K562 (cell line): ENCODE data around the gene RWDD3. TPM values are rescaled to one million over a fixed set of nuclear protein-coding genes. Genes with fewer than 3 reads are reported as not detected.

Experiments used
- ATAC-seq: fragments of 200-7000 bp; cut with Tn5 transposase; 3 replicates; pipeline ENCODE4 v1.9.1; 2020; ENCODE audit warnings: moderate library complexity
- BruUV-seq: library from RNA; stranded (reverse); fragments of 400-500 nt; replicated peaks from 2 replicates; lab custom pipeline; 2021; lab: Mats Ljungman, UMichigan
- CTCF ChIA-PET: fragments of 300-600 bp; formaldehyde crosslinking; extraction: SDS; loops from one replicate; lab custom pipeline; 2021; ENCODE audit warnings: low intra/inter-chr PET ratio; lab: Yijun Ruan, JAX
- POLR2A ChIA-PET: fragments of 300-600, 350-650 bp; sonication (Branson Sonifier 250); formaldehyde crosslinking; extraction: SDS; loops from one replicate; lab custom pipeline; 2021; ENCODE audit warnings: antibody characterized with exemption, inconsistent platforms; lab: Yijun Ruan, JAX
- DNase-seq, 4 experiments: peaks; one replicate each; pipeline versions ENCODE4 v3.0.0 to v3.0.0-alpha.2; 2011 to 2018; ENCODE audit warnings: low spot score in 3 of 4, mixed read lengths in 3 of 4; ENCODE audit errors: extremely low read depth in 1 of 4
- FAIRE-seq: peaks from 2 replicates; lab custom pipeline; 2011; peaks lifted over from hg19 to GRCh38; lab: Jason Lieb, UNC
- H2AFZ ChIP-seq: 2 replicates; pipeline ENCODE4 v1.6.0; 2011; ENCODE audit warnings: low read depth, low read length, control low read depth, inconsistent platforms
- H3K27ac ChIP-seq: fragments of 200-600 bp; 3 replicates; pipeline ENCODE4 v1.8.0; 2011; ENCODE audit warnings: low read depth, mild to moderate bottlenecking, control low read depth, inconsistent platforms, low read length, moderate library complexity, mixed read lengths; ENCODE audit errors: extremely low read depth
- H3K27me3 ChIP-seq, 2 experiments: fragments of 300-600 bp in 1 of 2; 2 replicates in 1 of 2; 3 replicates in 1 of 2; pipeline versions ENCODE4 v1.6.0 to v1.8.0; 2011; ENCODE audit warnings: inconsistent platforms in 2 of 2, low read length in 2 of 2, mild to moderate bottlenecking in 1 of 2, mixed read lengths in 1 of 2, moderate library complexity in 1 of 2; ENCODE audit not compliant: control insufficient read depth in 2 of 2, insufficient read depth in 2 of 2
- H3K36me3 ChIP-seq: fragments of 300-600 bp; 3 replicates; pipeline ENCODE4 v1.8.0; 2011; ENCODE audit warnings: mild to moderate bottlenecking, low read length, inconsistent platforms; ENCODE audit not compliant: control insufficient read depth, insufficient read depth
- H3K4me1 ChIP-seq, 2 experiments: fragments of 200-600 bp in 1 of 2; replicated peaks in 1 of 2; 2 replicates in 1 of 2; 3 replicates in 1 of 2; pipeline versions ENCODE4 v1.5.1 to v1.8.0; 2011; ENCODE audit warnings: inconsistent platforms in 2 of 2, low read length in 2 of 2, mild to moderate bottlenecking in 1 of 2, mixed read lengths in 1 of 2, moderate library complexity in 1 of 2; ENCODE audit not compliant: control insufficient read depth in 2 of 2, insufficient read depth in 2 of 2
- H3K4me2 ChIP-seq: 2 replicates; pipeline ENCODE4 v1.6.1; 2011; ENCODE audit warnings: low read length, control low read depth, inconsistent platforms, mixed read lengths; ENCODE audit not compliant: insufficient read depth
- H3K4me3 ChIP-seq: fragments of 200-600 bp; sonication (generic), shearing (Covaris generic); 2 replicates; pipeline ENCODE4 v1.5.1; 2016; ENCODE audit warnings: control low read depth, inconsistent platforms
- H3K79me2 ChIP-seq: fragments of 200-600 bp; 3 replicates; pipeline ENCODE4 v1.8.0; 2011; ENCODE audit warnings: low read length, inconsistent platforms; ENCODE audit not compliant: control insufficient read depth, insufficient read depth
- H3K9ac ChIP-seq, 2 experiments: 2 replicates each; pipeline versions ENCODE4 v1.6.0 to v1.6.1; 2011; ENCODE audit warnings: low read depth in 2 of 2, low read length in 2 of 2, control low read depth in 1 of 2, inconsistent platforms in 1 of 2, mild to moderate bottlenecking in 1 of 2, mixed read lengths in 1 of 2; ENCODE audit not compliant: insufficient read depth in 1 of 2
- H3K9me1 ChIP-seq: one replicate; pipeline ENCODE4 v1.6.0; 2011; ENCODE audit warnings: inconsistent platforms, mild to moderate bottlenecking, low read length, moderate library complexity; ENCODE audit not compliant: control insufficient read depth, insufficient read depth
- H3K9me3 ChIP-seq: replicated peaks from 2 replicates; pipeline ENCODE4 v1.5.1; 2011; ENCODE audit warnings: low read depth, low read length, inconsistent platforms; ENCODE audit not compliant: control insufficient read depth, insufficient read depth
- H4K20me1 ChIP-seq: replicated peaks from 2 replicates; pipeline ENCODE4 v1.6.1; 2011; ENCODE audit warnings: low read length, inconsistent platforms, mixed read lengths; ENCODE audit not compliant: control insufficient read depth, insufficient read depth
- ADNP ChIP-seq: fragments of 200-800 bp; sonication (Bioruptor generic); IDR thresholded peaks from 2 replicates; pipeline ENCODE4 v1.6.1; 2016; ENCODE audit warnings: missing genetic modification characterization, missing compliant biosample characterization
- CCAR2 ChIP-seq: fragments of 200-400 bp; formaldehyde crosslinking; IDR thresholded peaks from 2 replicates; pipeline ENCODE4 v1.6.1; 2017; ENCODE audit warnings: mild to moderate bottlenecking, low read depth, low read length
- CEBPG ChIP-seq, 3 experiments: fragments of 200-800 bp in 1 of 3; sonication (Bioruptor generic) in 1 of 3; sonication (generic) in 1 of 3; formaldehyde crosslinking in 1 of 3; IDR thresholded peaks in 2 of 3; conservative IDR thresholded peaks in 1 of 3; 2 replicates each; pipeline versions ENCODE4 v1.6.1 to v1.8.0; 2016 to 2022; ENCODE audit warnings: missing compliant biosample characterization in 2 of 3, missing genetic modification characterization in 2 of 3, mild to moderate bottlenecking in 1 of 3, missing genetic modification reagents in 1 of 3
- CREBBP ChIP-seq: IDR thresholded peaks from one replicate; pipeline ENCODE4 v1.6.1; 2012; ENCODE audit warnings: low read depth, mild to moderate bottlenecking, control low read depth, inconsistent platforms, low read length
- E2F3 ChIP-seq: fragments of 250-450 bp; sonication (Bioruptor Pico); IDR thresholded peaks from 2 replicates; pipeline ENCODE4 v1.4.0; 2020; ENCODE audit warnings: mild to moderate bottlenecking
- ERF ChIP-seq: fragments of 450-650 bp; formaldehyde crosslinking; IDR thresholded peaks from 2 replicates; pipeline ENCODE4 v1.4.0; 2020; ENCODE audit warnings: mild to moderate bottlenecking, mixed read lengths
- KAT7 ChIP-seq: sonication (generic); formaldehyde crosslinking; IDR thresholded peaks from 2 replicates; pipeline ENCODE4 v1.8.0; 2022; ENCODE audit warnings: missing genetic modification reagents, mild to moderate bottlenecking, borderline replicate concordance
- NEUROD1 ChIP-seq: fragments of 150-350 bp; IDR thresholded peaks from 2 replicates; pipeline ENCODE4 v1.6.1; 2014; ENCODE audit warnings: borderline replicate concordance, low read length, low read depth; ENCODE audit not compliant: partially characterized antibody
- NR2C1 ChIP-seq, 2 experiments: fragments of 450-650 bp; IDR thresholded peaks; 2 replicates each; pipeline ENCODE4 v1.6.1; 2017; ENCODE audit warnings: mild to moderate bottlenecking in 2 of 2, antibody characterized with exemption in 1 of 2, inconsistent platforms in 1 of 2, missing compliant biosample characterization in 1 of 2, missing genetic modification characterization in 1 of 2
- OTX1 ChIP-seq: fragments of 450-650 bp; formaldehyde crosslinking; IDR thresholded peaks from 2 replicates; pipeline ENCODE4 v1.4.0; 2022; ENCODE audit warnings: mild to moderate bottlenecking
- POLR2AphosphoS5 ChIP-seq: IDR thresholded peaks from 2 replicates; pipeline ENCODE4 v1.6.1; 2011; ENCODE audit warnings: mild to moderate bottlenecking, low read depth, low read length, moderate library complexity; ENCODE audit not compliant: control insufficient read depth, insufficient read depth
- SIN3A ChIP-seq, 2 experiments: fragments of 150-350 bp in 1 of 2; IDR thresholded peaks; 2 replicates each; pipeline ENCODE4 v1.6.1; 2011 to 2016; ENCODE audit warnings: borderline replicate concordance in 2 of 2, low read depth in 2 of 2, low read length in 2 of 2, mild to moderate bottlenecking in 2 of 2, moderate library complexity in 2 of 2; ENCODE audit not compliant: control insufficient read depth in 1 of 2
- SLC30A9 ChIP-seq: fragments of 250-450 bp; sonication (Bioruptor Pico); IDR thresholded peaks from 2 replicates; pipeline ENCODE4 v1.8.0; 2022; ENCODE audit warnings: mild to moderate bottlenecking, moderate library complexity
- SRSF9 ChIP-seq: fragments of 200-400 bp; formaldehyde crosslinking; IDR thresholded peaks from 2 replicates; pipeline ENCODE4 v1.6.1; 2017; ENCODE audit warnings: low read depth, low read length, borderline replicate concordance
- YBX1 ChIP-seq: fragments of 450-650 bp; IDR thresholded peaks from 2 replicates; pipeline ENCODE4 v1.7.1; 2016; ENCODE audit warnings: mild to moderate bottlenecking
- ZNF23 ChIP-seq: fragments of 250-450 bp; sonication (Bioruptor Pico); IDR thresholded peaks from 2 replicates; pipeline ENCODE4 v1.4.0; 2020; ENCODE audit warnings: mild to moderate bottlenecking
- ZSCAN32 ChIP-seq: fragments of 450-650 bp; formaldehyde crosslinking; IDR thresholded peaks from 2 replicates; pipeline ENCODE4 v1.4.0; 2020; ENCODE audit warnings: mild to moderate bottlenecking, moderate library complexity
- WGBS: fragments of 100-300 bp; shearing (Covaris generic); methylation state at CpG from one replicate; pipeline ENCODE4 v1.1.6; 2016; ENCODE audit warnings: low coverage, mixed read lengths; ENCODE audit not compliant: insufficient coverage; ENCODE audit errors: missing lambda C conversion rate; 5-methylcytosine and 5-hydroxymethylcytosine counted together
- in situ Hi-C: fragments of 300-500 bp; cut with MboI; formaldehyde crosslinking; loops from 4 replicates; pipeline ENCODE4 v1.15.0; 2018; ENCODE audit warnings: inconsistent platforms, mixed read lengths
- intact Hi-C: fragments of 100-400 bp; cut with micrococcal nuclease; formaldehyde crosslinking; loops from 2 replicates; pipeline ENCODE4 v1.14.2; 2022
- polyA plus RNA-seq, 8 experiments: library from polyadenylated mRNA; depleted of rRNA in 4 of 8; stranded (reverse) in 5 of 8; unstranded in 3 of 8; fragments of >200 nt; fragmentation: Nextera tagmentation in 2 of 8; fragmentation: Illumina TruSeq in 1 of 8; extraction: Ambion mirVana in 2 of 8; extraction: Trizol in 1 of 8; gene quantifications; 2 replicates each; pipeline versions ENCODE4 v1.2.1 to v1.2.3, GENCODE V29; 2011 to 2014; ENCODE audit warnings: inconsistent platforms in 1 of 8, missing spikeins in 1 of 8
- total RNA-seq, 7 experiments: library from RNA; depleted of rRNA in 6 of 7; stranded (reverse); fragments of >200 nt in 6 of 7; fragmentation: Illumina TruSeq in 2 of 7; extraction: Trizol in 2 of 7; gene quantifications; 2 replicates each; pipeline versions ENCODE4 v1.2.1 to v1.2.3, GENCODE V29; 2011 to 2021; ENCODE audit warnings: low replicate concordance in 1 of 7
- TF ChIP-seq, protein P1 (sequence below): fragments of 250-450 bp; sonication (Bioruptor Pico); IDR thresholded peaks from 2 replicates; pipeline ENCODE4 v1.9.0; 2021; ENCODE audit warnings: mild to moderate bottlenecking, inconsistent platforms
- TF ChIP-seq, protein P2 (sequence below): sonication (generic); formaldehyde crosslinking; IDR thresholded peaks from 2 replicates; pipeline ENCODE4 v1.9.0; 2022; ENCODE audit warnings: mild to moderate bottlenecking, missing genetic modification reagents
- TF ChIP-seq, protein P3 (sequence below): fragments of 450-650 bp; formaldehyde crosslinking; conservative IDR thresholded peaks from 2 replicates; pipeline ENCODE4 v1.4.0; 2022; ENCODE audit warnings: mild to moderate bottlenecking, missing genetic modification characterization

RWDD3 gene
- total and polyA plus RNA-seq, 9 of the 15 experiments (the other 6 are each of a cell fraction or from before 2014, with no cell fraction given) = 21.6 to 65.0 (median 34.9) TPM

DNA sequence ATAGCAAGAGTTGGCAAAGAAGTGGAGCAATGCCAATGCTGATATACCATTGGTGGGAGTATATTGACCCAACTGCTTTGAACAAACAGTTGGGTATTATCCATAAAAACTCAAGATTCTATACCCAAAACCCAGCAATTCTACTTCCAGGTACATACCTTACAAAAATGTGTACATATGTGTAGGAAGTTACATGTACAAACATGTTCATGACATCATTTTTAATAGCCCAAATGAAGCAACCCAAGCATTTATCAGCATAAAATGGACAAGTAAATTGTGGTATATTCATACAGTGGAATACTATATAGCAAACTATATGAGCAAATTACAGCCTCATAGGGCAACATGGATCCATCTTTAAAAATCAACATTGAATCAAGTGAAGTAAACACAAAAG, 20.9 kb downstream of the RWDD3 start (continued):
- no peak for TF ChIP-seq KAT7 (CRISPR knock-in tag)
- TF ChIP-seq SLC30A9 (CRISPR knock-in tag) = no peak
- no peak for TF ChIP-seq POLR2AphosphoS5
- no peak for TF ChIP-seq NEUROD1
- TF ChIP-seq E2F3 = no peak
- TF ChIP-seq, protein P1, sequence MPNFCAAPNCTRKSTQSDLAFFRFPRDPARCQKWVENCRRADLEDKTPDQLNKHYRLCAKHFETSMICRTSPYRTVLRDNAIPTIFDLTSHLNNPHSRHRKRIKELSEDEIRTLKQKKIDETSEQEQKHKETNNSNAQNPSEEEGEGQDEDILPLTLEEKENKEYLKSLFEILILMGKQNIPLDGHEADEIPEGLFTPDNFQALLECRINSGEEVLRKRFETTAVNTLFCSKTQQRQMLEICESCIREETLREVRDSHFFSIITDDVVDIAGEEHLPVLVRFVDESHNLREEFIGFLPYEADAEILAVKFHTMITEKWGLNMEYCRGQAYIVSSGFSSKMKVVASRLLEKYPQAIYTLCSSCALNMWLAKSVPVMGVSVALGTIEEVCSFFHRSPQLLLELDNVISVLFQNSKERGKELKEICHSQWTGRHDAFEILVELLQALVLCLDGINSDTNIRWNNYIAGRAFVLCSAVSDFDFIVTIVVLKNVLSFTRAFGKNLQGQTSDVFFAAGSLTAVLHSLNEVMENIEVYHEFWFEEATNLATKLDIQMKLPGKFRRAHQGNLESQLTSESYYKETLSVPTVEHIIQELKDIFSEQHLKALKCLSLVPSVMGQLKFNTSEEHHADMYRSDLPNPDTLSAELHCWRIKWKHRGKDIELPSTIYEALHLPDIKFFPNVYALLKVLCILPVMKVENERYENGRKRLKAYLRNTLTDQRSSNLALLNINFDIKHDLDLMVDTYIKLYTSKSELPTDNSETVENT = no peak
- TF ChIP-seq, protein P2, sequence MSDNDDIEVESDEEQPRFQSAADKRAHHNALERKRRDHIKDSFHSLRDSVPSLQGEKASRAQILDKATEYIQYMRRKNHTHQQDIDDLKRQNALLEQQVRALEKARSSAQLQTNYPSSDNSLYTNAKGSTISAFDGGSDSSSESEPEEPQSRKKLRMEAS = no peak
- TF ChIP-seq CREBBP = no peak

DNA sequence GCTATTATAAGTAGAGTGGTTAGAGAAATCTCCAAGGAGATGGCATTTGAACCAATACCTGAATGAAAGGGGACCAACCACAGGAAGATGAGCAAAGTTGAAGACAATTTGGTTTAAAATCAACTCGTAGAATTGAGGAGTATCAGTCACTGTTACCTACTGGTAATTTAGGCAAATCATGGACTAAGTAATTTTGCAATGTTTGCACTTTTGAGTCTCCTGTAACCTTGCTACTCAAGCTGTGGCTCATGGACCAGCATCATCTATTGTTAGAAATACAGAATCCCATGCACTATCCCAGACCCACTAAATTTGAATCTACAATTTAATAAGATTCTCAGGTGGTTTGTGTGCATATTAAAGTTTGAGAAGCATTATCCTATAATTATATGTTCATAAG, 21.8 kb downstream of the RWDD3 start:
- no peaks in the 10 kb centered on the region for H3K9me1 ChIP-seq
- POLR2A ChIA-PET = no interaction called here
- no peak overlapping the region for H3K27ac ChIP-seq
- H3K27me3 ChIP-seq = no peaks in the 10 kb centered on the region
- FAIRE-seq (no peak), DNase-seq (no peak), ATAC-seq (no peak)
- H3K4me3 ChIP-seq = no peak overlapping the region
- no peaks in the 10 kb centered on the region for H3K36me3 ChIP-seq
- no peaks in the 10 kb centered on the region for H4K20me1 ChIP-seq
- H3K9ac ChIP-seq = no peak overlapping the region
- 0% methylated on average over 1 of the region's 1 CpG for WGBS
- intact Hi-C loops = no loop called here
- H3K4me2 ChIP-seq = no peak overlapping the region
- CTCF ChIA-PET = no interaction called here
- in situ Hi-C loops = no loop called here
- no peak overlapping the region for H2AFZ ChIP-seq
- BruUV-seq = no TSS peak
- no peaks in the 10 kb centered on the region; the same call in 1 of the 2 replicates for H3K9me3 ChIP-seq
- peaks cover 0 to 14% of the 10 kb centered on the region in 2 experiments; a peak in 2 of 5 replicates for H3K4me1 ChIP-seq
- H3K79me2 ChIP-seq = no peaks in the 10 kb centered on the region
- TF ChIP-seq ZSCAN32 (CRISPR knock-in tag) (no peak), OTX1 (no peak), CCAR2 (no peak), YBX1 (no peak), NR2C1 (IDR thresholded peaks at IDR 0.05) (no peak), NR2C1 (tag; IDR thresholded peaks at IDR 0.05) (no peak), SRSF9 (no peak), CEBPG (CRISPR knock-in tag; IDR thresholded peaks at IDR 0.05) (no peak), CEBPG (tag; conservative IDR thresholded peaks at IDR 0.05 in 1 of 2, IDR thresholded peaks at IDR 0.05 in 1 of 2) (no peak), SIN3A (IDR thresholded peaks at IDR 0.05; ENCODE audit: borderline replicate concordance in 2 of 2, control insufficient read depth in 1 of 2, low read depth in 2 of 2, low read length in 2 of 2) (no peak), ERF (no peak), ADNP (tag) (no peak), ZNF23 (CRISPR knock-in tag) (no peak)
- TF ChIP-seq, protein P3, sequence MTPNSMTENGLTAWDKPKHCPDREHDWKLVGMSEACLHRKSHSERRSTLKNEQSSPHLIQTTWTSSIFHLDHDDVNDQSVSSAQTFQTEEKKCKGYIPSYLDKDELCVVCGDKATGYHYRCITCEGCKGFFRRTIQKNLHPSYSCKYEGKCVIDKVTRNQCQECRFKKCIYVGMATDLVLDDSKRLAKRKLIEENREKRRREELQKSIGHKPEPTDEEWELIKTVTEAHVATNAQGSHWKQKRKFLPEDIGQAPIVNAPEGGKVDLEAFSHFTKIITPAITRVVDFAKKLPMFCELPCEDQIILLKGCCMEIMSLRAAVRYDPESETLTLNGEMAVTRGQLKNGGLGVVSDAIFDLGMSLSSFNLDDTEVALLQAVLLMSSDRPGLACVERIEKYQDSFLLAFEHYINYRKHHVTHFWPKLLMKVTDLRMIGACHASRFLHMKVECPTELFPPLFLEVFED (CRISPR knock-in tag) = no peak
